ENCODE measurements around the gene NCKAP1. TPM values are rescaled to one million over a fixed set of nuclear protein-coding genes. Genes with fewer than 3 reads are reported as not detected.

The NCKAP1 gene
- total RNA-seq, 6 donors from 2014 or later = 34.2 to 129 (median 83.9) TPM

DNA sequence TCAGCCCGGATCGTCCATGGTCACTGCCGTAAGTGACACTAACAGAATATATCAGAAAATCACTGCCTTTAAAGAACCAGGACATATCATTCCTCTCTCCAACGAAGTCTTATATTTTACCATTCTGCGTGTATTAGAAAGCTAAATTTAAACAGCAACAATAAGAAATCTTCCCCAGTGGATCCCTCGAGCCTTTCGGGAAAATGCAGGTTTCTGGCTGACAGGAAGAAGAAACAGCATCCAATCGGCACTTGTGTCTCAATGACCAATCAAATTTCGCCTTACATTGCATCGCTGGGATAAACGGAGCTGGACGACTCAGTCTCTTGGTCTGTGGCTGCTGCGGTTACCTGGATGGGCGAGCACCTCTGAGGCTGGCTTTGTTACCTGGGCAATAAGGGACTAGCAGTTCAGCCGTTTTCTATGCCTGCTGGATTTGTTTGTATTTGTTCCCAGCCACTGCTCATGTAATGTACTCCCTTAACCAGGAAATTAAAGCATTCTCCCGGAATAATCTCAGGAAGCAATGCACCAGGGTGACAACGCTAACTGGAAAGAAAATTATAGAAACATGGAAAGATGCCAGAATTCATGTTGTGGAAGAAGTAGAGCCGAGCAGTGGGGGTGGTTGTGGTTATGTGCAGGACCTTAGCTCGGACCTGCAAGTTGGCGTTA lies 40.3 kb upstream of the NCKAP1 start, which contains the start of gene DUSP19:
Gene DUSP19, plus strand, starts transcription at position 284 of the 675 bp plus-strand sequence. Its CDS starts 187 bp downstream, at position 471.
- Histone ChIP-seq H3K27me3 (no peaks in the 10 kb centered on the region), H3K36me3 (no peaks in the 10 kb centered on the region), H3K9me3 (no peaks in the 10 kb centered on the region), H3K4me3 (peak within 1 kb of the TSS; percentile 51 to 64 (median 57)), H3K27ac (peak within 1 kb of the TSS; percentile 62 to 87 (median 74)), H3K4me1 (peaks cover 4 to 15% (median 12%) of the 10 kb centered on the region in 4 donors)
- DNase-seq = peak in 1 of 2 donors; percentile 93
- TF ChIP-seq, protein P1, sequence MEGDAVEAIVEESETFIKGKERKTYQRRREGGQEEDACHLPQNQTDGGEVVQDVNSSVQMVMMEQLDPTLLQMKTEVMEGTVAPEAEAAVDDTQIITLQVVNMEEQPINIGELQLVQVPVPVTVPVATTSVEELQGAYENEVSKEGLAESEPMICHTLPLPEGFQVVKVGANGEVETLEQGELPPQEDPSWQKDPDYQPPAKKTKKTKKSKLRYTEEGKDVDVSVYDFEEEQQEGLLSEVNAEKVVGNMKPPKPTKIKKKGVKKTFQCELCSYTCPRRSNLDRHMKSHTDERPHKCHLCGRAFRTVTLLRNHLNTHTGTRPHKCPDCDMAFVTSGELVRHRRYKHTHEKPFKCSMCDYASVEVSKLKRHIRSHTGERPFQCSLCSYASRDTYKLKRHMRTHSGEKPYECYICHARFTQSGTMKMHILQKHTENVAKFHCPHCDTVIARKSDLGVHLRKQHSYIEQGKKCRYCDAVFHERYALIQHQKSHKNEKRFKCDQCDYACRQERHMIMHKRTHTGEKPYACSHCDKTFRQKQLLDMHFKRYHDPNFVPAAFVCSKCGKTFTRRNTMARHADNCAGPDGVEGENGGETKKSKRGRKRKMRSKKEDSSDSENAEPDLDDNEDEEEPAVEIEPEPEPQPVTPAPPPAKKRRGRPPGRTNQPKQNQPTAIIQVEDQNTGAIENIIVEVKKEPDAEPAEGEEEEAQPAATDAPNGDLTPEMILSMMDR (IDR thresholded peaks at IDR 0.05) = no peak
- peak; percentile 60 to 85 for TF ChIP-seq POLR2AphosphoS5 (IDR thresholded peaks at IDR 0.05)
- no peak for TF ChIP-seq EP300 (IDR thresholded peaks at IDR 0.05)
- TF ChIP-seq POLR2A (IDR thresholded peaks at IDR 0.05) = peak in 3 of 4 donors; percentile 11 to 80 (median 71)
- WGBS, 2 donors = 3 to 5% methylated on average over 20 of the region's 20 CpGs
- peak; percentile 95 for ATAC-seq (ENCODE audit: low FRiP score in 2 of 2)

DNA sequence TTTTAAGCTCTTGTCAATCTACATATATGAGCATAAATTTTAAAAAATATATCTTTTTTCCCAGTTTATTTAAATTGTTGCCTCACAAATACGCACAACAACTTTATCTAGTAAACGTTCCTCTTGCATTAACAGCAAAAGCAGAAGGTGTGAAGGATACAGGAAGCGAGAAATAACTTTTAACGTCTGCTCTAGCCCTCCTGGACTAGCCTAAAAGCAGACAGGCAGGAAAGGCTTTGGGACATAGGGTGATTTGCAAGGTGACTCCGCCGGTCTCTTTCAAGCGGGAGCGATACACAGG lies 39.9 kb upstream of the NCKAP1 start:
- Histone ChIP-seq H3K9me3 (no peaks in the 10 kb centered on the region), H3K27ac (peak overlapping the region; percentile 62 to 87 (median 74)), H3K36me3 (no peaks in the 10 kb centered on the region), H3K4me1 (peaks cover 4 to 15% (median 12%) of the 10 kb centered on the region in 4 donors), H3K27me3 (no peaks in the 10 kb centered on the region), H3K4me3 (peak overlapping the region; percentile 51 to 64 (median 57))
- TF ChIP-seq POLR2AphosphoS5 (IDR thresholded peaks at IDR 0.05) (no peak), EP300 (IDR thresholded peaks at IDR 0.05) (no peak), POLR2A (IDR thresholded peaks at IDR 0.05) (no peak)
- TF ChIP-seq, protein P1 (IDR thresholded peaks at IDR 0.05) = no peak
- DNase-seq = no peak
- WGBS, 2 donors = 2% methylated on average over 8 of the region's 8 CpGs
- ATAC-seq (ENCODE audit: low FRiP score in 2 of 2) = peak; percentile 72 to 81

DNA sequence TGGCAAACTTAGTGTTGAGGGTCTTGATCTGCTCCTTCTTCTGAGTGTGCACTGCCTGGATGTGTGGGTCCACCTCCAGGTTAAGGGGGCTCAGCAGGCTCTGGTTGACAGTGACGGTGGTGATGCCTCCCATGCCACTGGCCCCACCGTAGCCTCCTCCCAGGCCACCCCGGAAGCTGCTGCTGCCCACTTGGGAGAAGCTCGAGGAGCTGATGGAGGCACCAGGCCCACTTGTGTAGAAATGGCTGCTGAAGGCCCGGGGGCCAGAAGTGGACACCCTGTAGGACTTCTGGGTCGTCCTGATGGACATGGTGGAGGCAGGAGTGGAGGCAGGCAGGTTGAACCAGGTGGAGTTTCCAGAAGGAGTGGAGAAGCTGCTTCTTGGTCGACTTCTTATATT lies 33.9 kb upstream of the NCKAP1 start:
- H3K36me3 ChIP-seq = no peaks in the 10 kb centered on the region
- H3K4me1 ChIP-seq = no peaks in the 10 kb centered on the region
- H3K9me3 ChIP-seq = no peaks in the 10 kb centered on the region
- H3K27me3 ChIP-seq = no peaks in the 10 kb centered on the region
- H3K4me3 ChIP-seq = no peak overlapping the region
- WGBS, 2 donors = 87 to 88% methylated on average over 3 to 7 of the region's 7 CpGs
- TF ChIP-seq POLR2AphosphoS5 (IDR thresholded peaks at IDR 0.05) (no peak), EP300 (IDR thresholded peaks at IDR 0.05) (no peak), POLR2A (IDR thresholded peaks at IDR 0.05) (no peak)
- TF ChIP-seq, protein P1 (IDR thresholded peaks at IDR 0.05) = no peak
- no peak overlapping the region for H3K27ac ChIP-seq
- DNase-seq = peak in 1 of 2 donors; percentile 39
- no peak for ATAC-seq (ENCODE audit: low FRiP score in 2 of 2)

DNA sequence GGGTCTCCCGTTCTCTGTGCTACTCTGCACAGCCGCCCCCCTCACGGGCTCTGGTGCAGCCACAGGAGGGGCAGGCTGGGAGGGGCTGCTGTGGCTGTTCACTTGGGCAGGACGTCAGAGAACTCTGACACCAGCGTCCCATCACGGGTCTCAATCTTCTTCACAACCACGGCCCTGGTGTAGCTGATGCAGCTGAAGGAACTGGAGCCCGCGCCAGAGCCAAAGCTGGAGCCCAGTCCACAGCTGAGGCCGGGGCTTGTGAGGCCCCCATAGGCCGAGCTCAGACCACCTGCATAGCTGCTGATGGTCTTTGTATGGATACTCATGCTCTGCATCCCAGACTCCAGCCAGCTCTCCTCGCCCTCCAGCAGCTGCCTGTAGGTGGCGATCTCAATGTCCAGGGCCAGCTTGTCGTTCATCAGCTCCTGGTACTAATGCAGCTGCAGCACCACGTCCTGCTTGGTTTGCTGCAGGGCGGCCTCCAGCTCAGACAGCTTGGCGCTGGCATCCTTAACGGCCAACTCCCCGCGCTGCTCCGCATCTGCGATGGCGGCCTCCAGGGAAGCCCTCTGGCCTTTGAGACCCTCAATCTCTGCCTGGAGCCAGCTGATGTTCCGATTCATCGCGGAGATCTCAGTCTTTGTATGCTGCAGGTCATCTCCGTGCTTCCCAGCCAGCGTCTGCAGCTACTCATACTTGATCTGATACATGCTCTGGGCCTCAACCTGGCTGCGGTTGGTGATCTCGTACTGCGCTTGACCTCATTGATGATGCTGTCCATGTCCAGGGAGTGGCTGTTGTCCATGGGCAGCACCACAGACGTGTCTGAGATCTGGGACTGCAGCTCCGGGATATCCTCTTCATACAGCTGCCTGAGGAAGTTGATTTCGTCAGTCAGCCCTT lies 32.9 kb upstream of the NCKAP1 start:
- TF ChIP-seq EP300 (IDR thresholded peaks at IDR 0.05) = no peak
- TF ChIP-seq, protein P1 (IDR thresholded peaks at IDR 0.05) = peak in 5 of 6 experiments; percentile 17 to 52 (median 26)
- ATAC-seq (ENCODE audit: low FRiP score in 2 of 2) = no peak
- DNase-seq = peak; percentile 29 to 64

More for the DNA sequence above, 32.9 kb upstream of the NCKAP1 start:
- Histone ChIP-seq H3K4me3 (no peak overlapping the region), H3K4me1 (no peaks in the 10 kb centered on the region), H3K9me3 (no peaks in the 10 kb centered on the region), H3K27ac (no peak overlapping the region), H3K36me3 (no peaks in the 10 kb centered on the region), H3K27me3 (no peaks in the 10 kb centered on the region)
- 76 to 86% methylated on average over 15 to 32 of the region's 34 CpGs for WGBS, 2 donors
